OCI-LY7 (cell line): ENCODE results near the gene FAHD2A.
"Not testable (repeated sequence)": the region's sequence is repeated elsewhere in the genome, so short reads cannot be mapped to it uniquely, and the experiment has no call there.

ENCODE experiments used
- CTCF ChIP-seq: fragments of 200-600 bp; sonication (generic); conservative IDR thresholded peaks from 2 replicates; pipeline ENCODE4 v1.5.1; 2014; ENCODE audit warnings: mild to moderate bottlenecking, antibody characterized with exemption, low read length, moderate library complexity, mixed read lengths
- EZH2phosphoT487 ChIP-seq: fragments of 200-600 bp; sonication (generic); IDR thresholded peaks from 2 replicates; pipeline ENCODE4 v1.6.1; 2018; ENCODE audit warnings: low read depth, borderline replicate concordance, mild to moderate bottlenecking, mixed run types, antibody characterized with exemption, low read length, moderate library complexity, mixed read lengths

- not testable (repeated sequence) for TF ChIP-seq CTCF, EZH2phosphoT487
These were observed 27.4 kb downstream of the FAHD2A start for GRCh38 chr2:95429748-95430467.
